Activated T-cell treated with anti-CD3 and anti-CD28 coated beads for 1 hour (primary cell): ENCODE data around the gene SRM.
"Not testable (repeated sequence)": the region's sequence is repeated elsewhere in the genome, so short reads cannot be mapped to it uniquely, and the experiment has no call there.

ENCODE experiments used
- DNase-seq: peaks from one replicate; pipeline ENCODE4 v3.0.0-alpha.2; 2020; ENCODE audit warnings: low read depth

SRM gene

DNA sequence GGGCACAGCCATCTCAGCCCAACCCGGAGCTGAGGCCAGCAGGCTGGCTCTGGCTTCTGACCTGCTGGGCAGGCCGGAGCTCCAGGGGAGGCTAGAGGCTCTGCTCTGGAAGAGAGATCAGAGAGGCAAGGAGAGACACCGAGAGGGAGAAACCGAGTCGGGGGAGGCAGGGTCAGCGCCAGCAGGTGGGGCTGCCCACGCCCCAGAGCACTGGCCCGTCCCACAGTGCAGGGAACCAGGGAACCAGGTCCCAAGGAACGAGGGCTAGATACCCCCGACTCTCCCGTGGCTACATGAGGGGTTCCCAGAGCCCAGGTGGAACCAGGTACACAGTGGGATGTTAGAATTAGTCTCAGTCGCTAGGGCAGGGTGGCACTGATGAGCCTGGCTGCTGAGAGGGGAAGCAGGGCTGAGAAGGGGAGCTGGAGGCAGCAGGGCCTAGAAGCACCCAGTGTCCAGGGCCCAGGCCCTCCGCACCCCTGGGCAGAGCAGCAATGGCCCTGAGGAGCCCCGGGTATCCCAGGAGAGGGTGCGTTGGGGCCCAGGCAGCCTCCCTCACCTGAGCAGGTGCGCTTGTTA lies 14.9 kb downstream of the SRM start:
- no peak for DNase-seq

- DNase-seq, result no peak
These were observed 15.6 kb downstream of the SRM start for GRCh38 chr1:11044086-11044848.

GRCh38 chr1:11042995-11043874 lies 16.6 kb downstream of the SRM start:
- no peak for DNase-seq

DNA sequence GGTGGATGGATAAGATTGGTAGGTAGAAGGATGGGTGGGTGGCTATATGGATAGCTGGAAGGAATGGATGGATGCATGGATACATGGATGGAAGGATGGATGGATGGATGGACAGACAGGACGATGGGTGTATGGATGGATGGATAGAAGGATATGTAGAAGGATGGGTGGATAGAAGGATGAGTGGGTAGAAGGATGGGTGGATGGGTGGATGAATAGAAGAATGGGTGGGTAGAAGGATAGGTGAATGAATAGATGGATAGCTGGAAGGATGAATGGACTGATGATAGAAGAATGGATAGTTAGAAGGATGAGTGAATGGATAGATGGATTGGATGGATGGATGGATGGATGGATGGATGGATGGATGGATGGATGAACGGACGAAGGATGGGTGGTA lies 17.8 kb downstream of the SRM start:
- DNase-seq, result no peak

- DNase-seq, result no peak
These were observed 18.8 kb downstream of the SRM start for GRCh38 chr1:11041048-11041447.

GRCh38 chr1:11040105-11040429 lies 19.8 kb downstream of the SRM start:
- not testable (repeated sequence) for DNase-seq

DNA sequence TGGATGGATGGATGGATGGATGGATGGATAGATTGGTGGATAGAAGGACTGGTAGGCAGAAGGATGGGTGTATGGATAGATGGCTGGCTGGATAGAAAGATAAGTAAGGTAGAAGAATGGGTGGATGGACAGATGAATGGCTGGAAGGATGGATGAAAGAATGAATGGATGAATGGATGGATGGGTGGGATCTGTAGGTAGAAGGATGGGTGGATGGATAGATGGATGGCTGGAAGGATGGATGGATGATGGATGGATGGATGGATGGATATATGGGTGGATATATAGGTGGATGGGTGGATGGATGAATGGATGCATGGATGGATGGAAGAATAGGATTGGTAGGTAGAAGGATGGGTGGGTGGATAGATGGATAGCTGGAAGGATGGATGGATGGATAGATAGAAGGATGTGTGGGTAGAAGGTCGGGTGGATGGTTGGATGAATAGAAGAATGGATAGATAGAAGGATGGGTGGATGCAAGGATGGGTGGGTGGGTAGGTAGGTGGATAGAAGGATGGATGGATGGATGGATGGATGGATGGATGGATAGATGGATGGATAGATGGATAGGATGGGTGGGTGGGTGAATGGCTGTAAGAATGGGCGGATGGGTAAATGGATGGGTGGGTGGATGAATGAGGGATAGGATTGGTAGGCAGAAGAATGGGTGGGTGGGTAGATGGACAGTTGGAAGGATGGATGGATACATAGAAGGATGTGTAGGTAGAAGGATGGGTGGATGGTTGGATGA lies 20.3 kb downstream of the SRM start:
- no peak for DNase-seq

DNA sequence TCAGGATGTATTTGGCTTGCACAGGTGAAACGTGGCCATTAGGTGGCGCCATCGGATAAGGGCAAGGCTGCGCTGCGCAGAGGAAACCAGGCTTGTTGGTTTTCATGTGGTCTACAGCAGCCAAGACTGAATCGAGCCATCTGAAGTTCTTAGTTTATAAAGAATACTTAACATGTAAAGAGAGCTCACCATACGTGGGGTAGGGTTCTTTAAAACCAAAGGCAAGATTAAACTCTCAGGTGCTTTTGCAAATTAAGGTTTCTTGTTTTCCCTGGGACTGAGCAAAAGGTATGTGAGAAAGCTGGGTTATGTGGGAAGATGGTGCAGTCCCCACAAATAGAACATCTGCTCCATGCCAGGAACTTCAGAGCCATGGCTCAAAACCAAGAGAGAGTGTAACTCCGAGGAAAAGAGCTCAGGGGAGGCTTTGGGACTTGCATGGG lies 22.1 kb downstream of the SRM start:
- peak; percentile 91 for DNase-seq

DNA sequence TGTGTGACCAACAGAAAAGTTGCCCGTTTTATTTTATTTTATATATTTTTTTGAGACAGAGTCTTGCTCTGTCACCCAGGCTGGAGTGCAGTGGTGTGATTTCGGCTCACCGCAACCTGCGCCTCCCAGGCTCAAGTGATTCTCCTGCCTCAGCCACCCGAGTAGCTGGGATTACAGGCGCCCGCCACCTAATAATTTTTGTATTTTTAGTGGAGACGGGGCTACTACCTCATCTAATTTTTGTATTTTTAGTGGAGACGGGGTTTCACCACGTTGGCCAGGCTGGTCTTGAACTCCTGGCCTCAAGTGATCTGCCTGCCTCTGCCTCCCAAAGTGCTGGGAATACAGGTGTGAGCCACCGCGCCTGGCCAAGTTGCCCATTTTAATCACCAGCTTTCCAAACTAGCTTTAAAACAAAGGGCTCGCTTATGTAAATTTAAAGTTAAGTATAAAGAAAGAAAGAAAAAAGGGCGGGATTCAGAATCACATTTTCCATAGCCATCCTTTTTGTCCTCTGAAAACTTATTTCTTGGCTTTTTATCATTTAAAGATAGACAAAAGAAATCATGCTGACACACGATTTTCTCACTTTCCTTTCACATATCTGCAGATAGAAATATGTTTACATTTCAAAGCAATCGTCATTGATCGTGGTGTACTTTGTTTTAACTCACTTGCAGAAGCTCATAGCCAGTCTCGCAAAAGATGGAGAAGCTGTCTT lies 22.6 kb downstream of the SRM start:
- DNase-seq, result not testable (repeated sequence)

DNA sequence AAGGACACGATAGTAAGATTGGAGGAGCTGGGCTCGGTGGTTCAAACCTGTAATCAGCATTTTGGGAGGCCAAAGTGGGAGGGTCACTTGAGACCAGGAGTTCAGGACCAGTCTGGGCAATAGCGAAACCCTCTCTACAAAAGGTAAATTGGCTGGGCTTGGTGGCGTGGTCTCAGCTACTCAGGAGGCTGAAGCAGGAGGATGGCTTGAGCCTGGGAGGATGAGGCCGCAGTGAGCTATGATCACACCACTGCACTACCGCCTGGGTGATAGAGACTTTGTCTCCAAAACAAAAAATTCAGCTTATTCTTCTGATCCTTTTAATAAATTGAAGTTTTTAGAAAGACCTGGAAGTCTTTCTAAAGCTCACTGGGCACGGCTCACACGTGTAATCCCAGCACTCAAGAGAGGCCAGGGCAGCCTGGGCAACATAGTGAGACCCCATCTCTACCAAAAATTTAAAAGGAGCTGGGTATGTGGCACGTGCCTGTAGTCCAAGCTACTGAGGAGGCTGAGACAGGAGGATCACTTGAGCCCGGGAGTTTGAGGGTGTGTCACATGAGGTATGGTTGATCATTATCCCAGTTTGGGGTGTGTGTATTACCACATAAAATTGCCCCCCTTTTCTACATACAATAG lies 28.1 kb downstream of the SRM start:
- DNase-seq, result no peak

DNA sequence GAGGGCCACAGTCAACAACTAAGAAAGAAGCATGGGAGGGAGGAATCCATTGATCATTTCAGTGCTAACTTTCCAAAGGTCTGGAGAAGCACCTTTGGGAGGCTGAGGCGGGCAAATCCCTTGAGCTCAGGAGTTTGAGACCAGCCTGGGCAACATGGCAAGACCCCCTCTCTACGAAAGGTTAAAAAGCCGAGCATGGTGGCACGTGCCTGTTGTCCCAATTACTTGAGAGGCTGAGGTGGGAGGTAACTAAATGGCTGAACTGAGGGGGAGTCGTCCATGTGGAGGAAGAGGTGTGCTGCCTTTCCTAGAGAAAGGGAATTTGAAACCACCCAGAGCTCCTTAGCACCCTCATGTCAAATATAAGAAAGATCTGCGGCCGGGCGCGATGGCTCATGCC lies 29.0 kb downstream of the SRM start:
- DNase-seq, result no peak

DNA sequence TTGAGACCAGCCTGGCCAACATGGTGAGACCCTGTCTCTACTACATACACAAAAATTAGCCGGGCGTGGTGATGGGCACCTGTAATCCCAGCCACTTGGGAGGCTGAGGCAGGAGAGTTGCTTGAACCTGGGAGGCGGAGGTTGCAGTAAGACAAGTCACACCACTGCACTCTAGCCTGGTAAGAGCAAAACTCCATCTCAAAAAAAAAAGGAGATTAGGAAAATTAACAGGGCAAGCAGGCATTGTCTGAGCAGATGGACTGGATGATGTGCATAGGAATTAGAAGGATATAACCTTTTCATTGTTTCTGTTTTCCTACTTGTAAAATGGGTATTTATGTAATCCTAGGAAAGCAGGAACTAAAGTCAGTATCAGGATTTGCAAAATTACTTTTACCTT lies 31.8 kb downstream of the SRM start:
- DNase-seq, result no peak

- no peak for DNase-seq
These were observed 32.5 kb downstream of the SRM start for GRCh38 chr1:11027316-11027715.

DNA sequence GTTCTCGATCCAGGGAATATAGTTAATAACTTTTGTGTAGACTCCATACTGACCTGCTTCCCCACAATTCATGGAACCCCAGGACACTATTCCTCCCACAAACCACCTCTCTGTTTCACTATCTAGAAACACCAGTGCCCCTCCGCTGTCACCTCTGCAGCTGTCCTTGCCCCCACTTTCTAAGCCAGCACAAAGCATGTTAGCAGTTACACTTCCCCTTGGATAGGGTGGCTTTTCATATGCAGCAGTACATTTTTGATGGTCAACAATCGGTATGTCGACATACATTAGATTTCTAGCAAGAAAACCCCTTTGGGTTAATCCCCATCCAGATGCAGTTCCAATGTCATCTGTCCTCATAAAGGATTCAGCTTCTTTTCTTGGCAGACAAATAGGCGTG lies 32.9 kb downstream of the SRM start:
- DNase-seq, result no peak

GRCh38 chr1:11026052-11026451 lies 33.8 kb downstream of the SRM start:
- DNase-seq, result no peak

DNA sequence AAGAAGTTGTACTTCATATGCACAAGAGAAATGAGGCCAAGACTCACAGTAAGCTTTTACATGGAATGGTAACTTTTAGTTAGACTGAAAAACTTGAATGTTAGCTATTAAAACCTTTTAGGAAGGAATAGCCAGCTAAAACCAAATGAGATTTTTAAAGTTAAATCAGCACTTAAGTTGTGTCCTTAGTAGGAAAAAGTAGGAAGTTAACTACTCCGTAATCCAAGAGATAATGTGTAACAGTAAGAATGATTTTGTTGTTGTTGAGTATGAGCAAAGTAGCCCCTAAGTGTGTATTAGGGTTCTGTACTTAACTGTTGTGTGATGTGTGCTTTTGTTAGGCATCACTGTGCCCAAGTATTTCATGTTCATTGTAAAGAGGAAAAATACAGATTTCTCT lies 34.2 kb downstream of the SRM start:
- DNase-seq, result no peak

GRCh38 chr1:11024874-11025203 lies 35.0 kb downstream of the SRM start:
- no peak for DNase-seq

GRCh38 chr1:11024154-11024873 lies 35.5 kb downstream of the SRM start:
- DNase-seq, result no peak

DNA sequence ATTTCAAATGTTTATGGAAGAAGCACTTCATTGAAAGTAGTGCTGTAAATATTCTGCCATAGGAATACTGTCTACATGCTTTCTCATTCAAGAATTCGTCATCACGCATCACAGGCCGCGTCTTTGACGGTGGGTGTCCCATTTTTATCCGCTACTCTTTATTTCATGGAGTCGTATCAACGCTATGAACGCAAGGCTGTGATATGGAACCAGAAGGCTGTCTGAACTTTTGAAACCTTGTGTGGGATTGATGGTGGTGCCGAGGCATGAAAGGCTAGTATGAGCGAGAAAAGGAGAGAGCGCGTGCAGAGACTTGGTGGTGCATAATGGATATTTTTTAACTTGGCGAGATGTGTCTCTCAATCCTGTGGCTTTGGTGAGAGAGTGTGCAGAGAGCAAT lies 36.6 kb downstream of the SRM start:
- no peak for DNase-seq

GRCh38 chr1:11019971-11020370 lies 39.8 kb downstream of the SRM start:
- DNase-seq, result no peak

- not testable (repeated sequence) for DNase-seq
These were observed 40.5 kb downstream of the SRM start for GRCh38 chr1:11019358-11019757.
